Nephron (organoid): ENCODE data around the gene NOL7.

Experiments
- H3K27ac Mint-ChIP-seq, 3 experiments: 2 replicates each; pipeline ENCODE4 v1.8.0; 2020; ENCODE audit warnings: mixed read lengths in 3 of 3, mild to moderate bottlenecking in 2 of 3, moderate library complexity in 1 of 3
- H3K27me3 Mint-ChIP-seq: 2 replicates; pipeline ENCODE4 v1.8.0; 2021; ENCODE audit warnings: low read depth, mild to moderate bottlenecking, moderate library complexity, mixed read lengths
- H3K36me3 Mint-ChIP-seq: 2 replicates; pipeline ENCODE4 v1.8.0; 2020; ENCODE audit warnings: low read depth, mixed read lengths
- H3K4me1 Mint-ChIP-seq: 2 replicates; pipeline ENCODE4 v1.8.0; 2020; ENCODE audit warnings: mixed read lengths
- H3K4me3 Mint-ChIP-seq, 3 experiments: 2 replicates each; pipeline ENCODE4 v1.8.0; 2020; ENCODE audit warnings: mild to moderate bottlenecking in 3 of 3, mixed read lengths in 3 of 3, moderate library complexity in 2 of 3
- H3K9me3 Mint-ChIP-seq: 2 replicates; pipeline ENCODE4 v1.8.0; 2020; ENCODE audit warnings: mixed read lengths
- TF ChIP-seq, protein P1 (sequence below), 3 experiments: fragments of 200-600 bp; sonication (generic); IDR thresholded peaks; one replicate each; pipeline ENCODE4 v1.5.0; 2021; ENCODE audit warnings: antibody characterized with exemption in 3 of 3; ENCODE audit not compliant: unreplicated experiment in 3 of 3

Gene NOL7

DNA sequence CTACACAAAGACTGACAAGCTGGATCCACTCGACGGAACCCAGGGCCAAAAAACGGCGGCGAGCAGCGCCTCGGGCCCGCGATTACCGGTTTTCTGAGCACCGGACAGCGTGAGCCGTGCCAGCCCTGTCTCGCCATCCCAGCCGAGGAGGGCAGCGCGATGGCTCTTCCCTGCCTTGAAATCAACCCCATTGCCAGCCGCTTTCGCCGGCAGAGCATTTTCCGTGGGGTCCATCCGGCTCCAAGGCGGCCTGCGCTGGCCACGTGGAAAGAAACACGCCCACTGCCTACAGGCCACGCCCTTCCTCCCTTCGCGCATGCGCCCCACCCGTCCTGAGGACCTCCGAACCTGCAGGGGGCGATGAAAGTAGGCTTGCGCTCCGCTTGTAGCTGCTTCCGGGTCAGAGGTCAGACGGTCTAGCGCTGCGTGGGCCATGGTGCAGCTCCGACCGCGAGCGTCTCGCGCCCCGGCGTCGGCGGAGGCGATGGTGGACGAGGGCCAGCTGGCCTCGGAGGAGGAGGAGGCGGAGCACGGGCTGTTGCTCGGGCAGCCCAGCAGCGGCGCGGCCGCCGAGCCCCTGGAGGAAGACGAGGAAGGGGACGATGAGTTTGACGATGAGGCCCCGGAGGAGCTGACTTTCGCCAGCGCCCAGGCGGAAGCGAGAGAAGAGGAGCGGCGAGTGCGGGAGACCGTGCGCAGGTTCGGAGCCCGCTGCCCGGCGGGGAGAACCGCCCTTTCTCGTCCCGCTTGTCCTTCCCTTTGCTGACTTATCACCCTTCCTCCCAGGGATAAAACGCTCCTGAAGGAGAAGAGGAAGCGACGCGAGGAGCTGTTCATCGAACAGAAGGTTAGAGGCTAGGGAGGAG, at the start of gene NOL7:
TSS of gene NOL7 (plus strand) at position 410 of the 866 bp plus-strand sequence. CDS start at position 434, 24 bp downstream.
- Mint-ChIP-seq H3K27me3 (no peaks in the 10 kb centered on the region), H3K4me1 (peaks cover 41% of the 10 kb centered on the region), H3K27ac (peak within 1 kb of the TSS; percentile 82 to 97 (median 88)), H3K9me3 (no peaks in the 10 kb centered on the region), H3K4me3 (peak within 1 kb of the TSS; percentile 93 to 99 (median 99)), H3K36me3 (peaks cover 45% of the 10 kb centered on the region)
- TF ChIP-seq, protein P1, sequence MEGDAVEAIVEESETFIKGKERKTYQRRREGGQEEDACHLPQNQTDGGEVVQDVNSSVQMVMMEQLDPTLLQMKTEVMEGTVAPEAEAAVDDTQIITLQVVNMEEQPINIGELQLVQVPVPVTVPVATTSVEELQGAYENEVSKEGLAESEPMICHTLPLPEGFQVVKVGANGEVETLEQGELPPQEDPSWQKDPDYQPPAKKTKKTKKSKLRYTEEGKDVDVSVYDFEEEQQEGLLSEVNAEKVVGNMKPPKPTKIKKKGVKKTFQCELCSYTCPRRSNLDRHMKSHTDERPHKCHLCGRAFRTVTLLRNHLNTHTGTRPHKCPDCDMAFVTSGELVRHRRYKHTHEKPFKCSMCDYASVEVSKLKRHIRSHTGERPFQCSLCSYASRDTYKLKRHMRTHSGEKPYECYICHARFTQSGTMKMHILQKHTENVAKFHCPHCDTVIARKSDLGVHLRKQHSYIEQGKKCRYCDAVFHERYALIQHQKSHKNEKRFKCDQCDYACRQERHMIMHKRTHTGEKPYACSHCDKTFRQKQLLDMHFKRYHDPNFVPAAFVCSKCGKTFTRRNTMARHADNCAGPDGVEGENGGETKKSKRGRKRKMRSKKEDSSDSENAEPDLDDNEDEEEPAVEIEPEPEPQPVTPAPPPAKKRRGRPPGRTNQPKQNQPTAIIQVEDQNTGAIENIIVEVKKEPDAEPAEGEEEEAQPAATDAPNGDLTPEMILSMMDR (IDR thresholded peaks at IDR 0.05; ENCODE audit: unreplicated experiment in 3 of 3): peak; percentile 79 to 92 (median 82)

DNA sequence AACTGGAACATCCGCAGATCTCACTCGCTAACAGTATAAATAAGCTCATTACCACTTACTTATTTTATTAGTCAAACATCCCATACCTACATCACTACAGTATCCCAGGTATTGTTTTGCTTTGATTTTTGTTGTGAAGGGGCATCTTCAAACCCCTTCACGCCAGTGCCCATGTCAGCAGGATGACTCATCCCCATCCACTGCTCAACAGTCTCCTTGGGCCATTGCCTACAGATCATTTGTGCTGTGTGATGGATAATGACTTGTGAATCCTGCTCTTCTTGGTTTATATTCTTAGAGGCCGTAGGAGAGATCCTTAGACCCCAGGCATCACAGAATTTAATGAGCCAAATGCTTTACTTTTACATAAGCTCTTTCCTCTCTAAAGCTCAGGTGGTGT, 49.2 kb upstream of the NOL7 start:
- TF ChIP-seq, protein P1 (IDR thresholded peaks at IDR 0.05; ENCODE audit: unreplicated experiment in 3 of 3): no peak
- no peaks in the 10 kb centered on the region for H3K36me3 Mint-ChIP-seq
- H3K9me3 Mint-ChIP-seq: no peaks in the 10 kb centered on the region
- H3K27me3 Mint-ChIP-seq: peaks cover 4% of the 10 kb centered on the region
- H3K4me1 Mint-ChIP-seq: no peaks in the 10 kb centered on the region
- H3K27ac Mint-ChIP-seq: no peak overlapping the region
- H3K4me3 Mint-ChIP-seq: no peak overlapping the region

DNA sequence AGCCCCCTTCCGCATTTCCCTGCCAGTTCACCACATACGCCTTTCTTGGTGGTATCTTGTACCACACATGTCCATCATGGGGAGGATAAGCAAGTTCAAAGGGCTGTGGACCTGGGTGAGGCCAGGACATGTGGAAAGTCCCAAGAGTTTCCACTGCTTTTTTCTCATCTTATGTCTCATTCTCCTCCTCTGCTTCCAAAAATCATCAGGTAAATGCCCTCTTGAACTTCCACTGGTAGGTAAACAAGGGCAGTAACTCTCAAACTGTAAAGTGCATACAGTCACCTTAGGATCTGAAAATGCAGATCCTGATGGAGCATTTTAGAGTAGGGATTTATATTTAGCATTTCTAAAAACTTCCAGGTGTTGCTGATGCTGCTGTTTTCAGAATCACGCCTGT, 48.6 kb upstream of the NOL7 start:
- no peak overlapping the region for H3K27ac Mint-ChIP-seq
- H3K36me3 Mint-ChIP-seq: no peaks in the 10 kb centered on the region

DNA sequence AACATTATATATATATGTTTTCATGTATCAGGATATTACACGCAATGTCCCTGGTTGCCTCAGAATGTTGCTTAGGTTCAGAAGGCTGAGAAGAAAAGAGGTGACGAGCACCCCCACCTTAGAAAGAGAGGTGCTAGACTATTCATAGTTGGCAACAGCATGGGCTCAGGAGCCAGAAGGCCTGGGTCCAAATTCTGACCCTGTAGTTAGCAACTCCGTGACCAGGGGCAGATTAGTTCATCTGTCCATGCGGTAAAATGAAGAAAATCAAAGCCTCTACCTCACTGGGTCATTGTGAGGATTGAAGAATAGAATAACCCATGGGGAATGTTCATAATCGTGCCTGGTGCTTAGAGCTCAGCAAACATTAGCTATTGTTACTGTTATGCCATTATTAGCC, 46.2 kb upstream of the NOL7 start:
- no peak overlapping the region for H3K27ac Mint-ChIP-seq
- H3K9me3 Mint-ChIP-seq: no peaks in the 10 kb centered on the region
- H3K36me3 Mint-ChIP-seq: no peaks in the 10 kb centered on the region
- no peaks in the 10 kb centered on the region for H3K4me1 Mint-ChIP-seq
- H3K4me3 Mint-ChIP-seq: no peak overlapping the region
- peaks cover 4% of the 10 kb centered on the region for H3K27me3 Mint-ChIP-seq
- TF ChIP-seq, protein P1 (IDR thresholded peaks at IDR 0.05; ENCODE audit: unreplicated experiment in 3 of 3): no peak

More for the DNA sequence above, 48.6 kb upstream of the NOL7 start:
- peaks cover 4% of the 10 kb centered on the region for H3K27me3 Mint-ChIP-seq
- TF ChIP-seq, protein P1 (IDR thresholded peaks at IDR 0.05; ENCODE audit: unreplicated experiment in 3 of 3): no peak
- no peak overlapping the region for H3K4me3 Mint-ChIP-seq
- H3K9me3 Mint-ChIP-seq: no peaks in the 10 kb centered on the region
- no peaks in the 10 kb centered on the region for H3K4me1 Mint-ChIP-seq

DNA sequence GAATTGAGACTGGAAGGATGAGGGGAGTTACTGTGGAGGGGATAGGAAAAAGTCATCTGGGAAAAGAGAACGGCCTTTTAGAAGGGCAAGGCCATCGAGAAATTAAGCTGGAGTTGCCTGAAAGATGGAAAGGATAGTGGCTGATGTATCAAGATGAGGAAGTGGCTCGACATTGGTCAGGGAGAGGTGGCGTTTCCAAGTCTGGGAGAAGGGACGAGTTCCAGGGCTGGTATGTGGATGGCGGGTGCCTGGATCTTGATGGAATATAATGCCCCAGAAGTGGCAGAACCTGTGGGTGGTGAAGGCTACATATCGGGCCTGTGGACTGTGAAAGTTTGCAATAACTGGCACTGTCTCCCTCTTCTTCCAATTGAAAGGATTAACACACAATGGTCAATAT, 42.9 kb upstream of the NOL7 start:
- TF ChIP-seq, protein P1 (IDR thresholded peaks at IDR 0.05; ENCODE audit: unreplicated experiment in 3 of 3): no peak
- H3K4me3 Mint-ChIP-seq: peak overlapping the region; percentile 82 to 94 (median 94)
- H3K9me3 Mint-ChIP-seq: peaks cover 7% of the 10 kb centered on the region
- peak overlapping the region; percentile 97 to 99 (median 98) for H3K27ac Mint-ChIP-seq
- H3K4me1 Mint-ChIP-seq: peaks cover 8% of the 10 kb centered on the region
- peaks cover 4% of the 10 kb centered on the region for H3K36me3 Mint-ChIP-seq
- peaks cover 4% of the 10 kb centered on the region for H3K27me3 Mint-ChIP-seq
